NCI-H774 (cell line): ENCODE measurements around the gene CSNK1A1.
"Not testable (repeated sequence)": the region's sequence is repeated elsewhere in the genome, so short reads cannot be mapped to it uniquely, and the experiment has no call there.

Experiments
- DNase-seq: peaks from one replicate; lab custom pipeline; 2025; lab: John Stamatoyannopoulos, UW

CSNK1A1 gene

DNA sequence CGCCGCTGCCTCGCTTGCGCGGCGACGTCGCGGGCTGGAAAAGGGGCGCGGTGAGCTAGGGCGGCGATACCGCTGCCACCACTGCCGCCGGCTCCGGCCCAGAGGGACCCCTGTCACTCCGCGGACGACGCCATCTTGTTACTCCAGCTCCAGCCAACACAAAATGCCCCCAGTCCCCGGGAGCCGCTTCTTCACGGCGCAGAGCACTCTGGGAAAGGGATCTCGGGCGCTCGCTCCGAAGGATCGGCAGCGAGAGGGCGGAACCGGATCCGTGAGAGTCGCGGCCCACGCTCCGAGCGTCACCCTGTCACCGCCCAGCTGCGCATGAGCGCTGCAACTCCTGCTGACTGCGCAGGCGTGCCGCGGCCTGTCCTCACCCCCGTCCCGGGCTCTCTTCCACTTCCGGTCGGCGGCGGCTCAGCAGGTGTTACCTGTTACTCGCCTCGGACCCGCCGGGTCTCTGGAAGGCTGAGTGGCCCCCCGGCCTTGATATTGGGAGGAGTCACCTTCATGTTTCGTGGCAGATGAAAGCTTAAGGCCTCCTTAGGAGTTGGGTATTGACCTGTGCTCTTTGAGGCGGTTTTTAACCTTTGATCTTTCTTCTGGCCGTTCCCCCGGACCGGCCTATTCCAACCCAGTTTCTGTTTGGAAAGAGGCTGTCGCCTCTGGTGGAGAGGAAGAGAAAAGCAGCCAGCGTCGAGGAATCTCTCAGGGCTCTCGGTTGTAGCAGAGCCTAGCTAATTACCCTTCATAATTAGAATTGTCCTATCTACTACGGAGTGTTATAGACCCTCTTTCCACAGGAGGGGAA is at the start of gene CSNK1A1:
Gene CSNK1A1, minus strand, starts transcription at position 213 of the 811 bp plus-strand sequence. CDS start 475 bp downstream, outside the sequence.
- DNase-seq, result peak; percentile 98

DNA sequence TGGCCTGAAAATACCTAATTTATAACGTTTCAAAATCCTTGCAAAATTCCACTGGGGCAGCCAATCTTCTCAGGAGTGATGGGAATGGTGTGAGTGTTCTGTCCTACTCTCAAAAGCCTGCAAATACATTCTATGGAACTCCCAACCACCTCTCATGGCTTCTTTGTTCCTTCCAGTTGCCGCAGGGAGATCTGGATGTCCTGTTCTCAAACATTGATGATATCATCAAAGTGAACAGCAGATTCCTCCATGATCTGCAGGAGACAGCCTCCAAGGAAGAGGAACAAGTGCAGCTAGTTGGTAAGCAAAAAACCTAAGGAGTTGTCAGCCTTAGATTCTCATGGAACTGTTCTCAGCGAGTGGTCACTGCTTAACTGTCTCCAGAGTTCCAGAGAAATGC is 49.7 kb upstream of the CSNK1A1 start:
- no peak for DNase-seq

GRCh38 chr5:149599375-149599774 is 48.1 kb upstream of the CSNK1A1 start:
- DNase-seq, result no peak

DNA sequence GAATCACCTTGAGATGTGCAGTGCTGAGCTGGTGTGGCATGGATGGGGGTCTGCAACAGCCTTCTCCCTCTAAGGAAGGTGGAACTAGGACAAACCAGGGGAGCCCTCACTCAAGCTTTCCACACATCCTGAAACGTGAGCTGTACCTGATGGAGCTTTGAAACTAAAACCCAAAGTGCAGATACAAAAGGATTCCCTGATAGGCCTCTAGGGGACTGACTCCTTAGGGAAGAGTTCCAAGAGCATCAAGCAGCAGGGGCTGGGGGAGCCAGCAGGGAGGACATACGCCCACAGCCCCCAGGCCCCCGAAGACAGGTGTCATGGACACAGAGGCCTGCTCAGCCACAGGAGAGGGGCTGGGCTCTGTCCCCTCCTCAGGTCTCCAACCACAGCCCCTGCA is 47.7 kb upstream of the CSNK1A1 start:
- DNase-seq, result no peak

DNA sequence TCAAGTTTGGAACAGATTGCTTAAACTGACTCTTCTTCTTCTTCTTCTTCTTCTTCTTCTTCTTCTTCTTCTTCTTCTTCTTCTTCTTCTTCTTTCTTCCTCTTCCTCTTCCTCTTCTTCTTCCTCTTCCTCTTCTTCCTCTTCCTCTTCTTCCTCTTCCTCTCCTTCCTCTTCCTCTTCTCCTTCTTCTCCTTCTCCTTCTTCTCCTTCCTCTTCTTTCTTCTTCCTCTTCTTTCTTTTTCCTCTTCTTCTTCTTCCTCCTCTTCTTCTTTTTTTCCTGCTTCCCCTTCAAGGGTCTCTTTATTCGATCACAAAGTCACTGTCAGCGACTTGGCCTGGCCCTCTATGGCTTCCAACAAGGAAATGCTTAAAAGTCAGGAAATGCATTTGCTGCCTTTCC is 47.0 kb upstream of the CSNK1A1 start:
- DNase-seq, result not testable (repeated sequence)

GRCh38 chr5:149597618-149598017 is 46.4 kb upstream of the CSNK1A1 start:
- no peak for DNase-seq

DNA sequence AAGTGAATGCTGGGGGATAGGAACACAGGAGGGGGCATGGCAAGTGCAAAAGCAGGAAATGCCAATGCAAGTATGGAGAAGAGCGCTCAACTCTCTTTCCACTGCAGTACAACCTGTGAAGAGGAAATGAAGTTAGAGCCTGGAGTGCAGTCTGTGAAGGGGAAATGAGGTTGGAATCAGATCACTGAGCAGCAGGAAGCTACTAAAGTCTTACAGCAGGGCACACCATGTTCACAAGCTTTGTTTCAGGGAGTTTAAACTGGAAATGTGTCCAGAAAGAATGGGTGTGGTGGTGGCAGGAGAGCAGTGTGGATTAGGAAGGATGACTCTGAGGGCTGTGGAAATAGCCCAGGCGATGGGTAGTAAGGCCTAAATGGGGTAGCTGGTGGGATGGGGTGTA is 45.5 kb upstream of the CSNK1A1 start:
- DNase-seq, result no peak

GRCh38 chr5:149595105-149595504 is 43.9 kb upstream of the CSNK1A1 start:
- DNase-seq, result not testable (repeated sequence)

- DNase-seq, result no peak
Observed at GRCh38 chr5:149594206-149594895, 43.1 kb upstream of the CSNK1A1 start.

- DNase-seq, result no peak
Observed at GRCh38 chr5:149593370-149593769, 42.1 kb upstream of the CSNK1A1 start.

DNA sequence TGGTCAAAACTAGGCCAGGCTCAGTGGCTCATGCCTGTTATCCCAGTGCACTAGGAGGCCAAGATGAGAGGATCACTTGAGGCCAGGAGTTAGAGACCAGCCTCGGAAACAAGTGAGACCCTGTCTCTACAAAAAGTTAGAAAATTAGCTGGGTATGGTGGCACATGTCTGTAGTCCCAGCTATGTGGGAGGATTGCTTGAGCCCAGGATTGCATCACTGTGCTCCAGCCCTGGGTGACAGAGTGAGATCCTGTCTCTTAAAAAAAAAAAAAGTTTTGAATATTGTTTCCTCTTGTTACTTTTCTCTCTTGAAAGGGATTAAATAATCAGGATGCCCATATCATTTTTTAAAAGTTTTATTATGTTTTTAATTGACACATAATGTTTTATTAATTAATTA is 37.7 kb upstream of the CSNK1A1 start:
- no peak for DNase-seq

DNA sequence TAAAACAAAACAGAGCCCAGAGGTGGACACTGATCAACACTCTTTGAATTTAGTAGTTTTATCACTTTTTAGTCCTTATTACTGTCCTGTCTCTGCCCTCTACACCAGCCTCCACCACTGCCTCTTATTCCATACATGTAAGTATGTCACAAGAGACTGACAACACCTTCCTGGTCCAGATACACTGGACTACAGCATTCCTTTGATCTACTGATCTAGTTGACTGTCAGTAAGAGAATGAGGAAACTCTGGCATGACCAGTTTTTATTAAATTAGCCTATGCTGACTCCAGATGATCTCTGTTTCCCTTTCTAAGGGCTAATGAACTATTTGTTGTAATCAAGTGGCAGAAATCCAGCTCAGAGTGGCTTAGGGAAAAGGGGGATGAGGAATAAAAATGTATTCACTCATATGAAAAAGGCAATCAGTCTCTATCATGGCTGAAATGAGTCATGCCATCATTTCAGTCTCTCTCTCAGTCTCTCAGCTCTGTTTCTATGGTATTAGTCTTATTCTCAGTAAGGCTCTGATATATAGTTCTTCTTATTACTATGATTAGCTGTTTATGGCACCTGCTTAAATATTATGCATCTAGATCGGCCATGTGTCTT is 35.6 kb upstream of the CSNK1A1 start:
- no peak for DNase-seq

GRCh38 chr5:149585910-149586309 is 34.7 kb upstream of the CSNK1A1 start:
- DNase-seq, result no peak

GRCh38 chr5:149584121-149584520 is 32.9 kb upstream of the CSNK1A1 start:
- DNase-seq, result peak; percentile 54

- peak; percentile 41 for DNase-seq
Observed at GRCh38 chr5:149583394-149583793, 32.2 kb upstream of the CSNK1A1 start.

GRCh38 chr5:149581931-149582768 is 30.9 kb upstream of the CSNK1A1 start:
- DNase-seq, result peak; percentile 45

DNA sequence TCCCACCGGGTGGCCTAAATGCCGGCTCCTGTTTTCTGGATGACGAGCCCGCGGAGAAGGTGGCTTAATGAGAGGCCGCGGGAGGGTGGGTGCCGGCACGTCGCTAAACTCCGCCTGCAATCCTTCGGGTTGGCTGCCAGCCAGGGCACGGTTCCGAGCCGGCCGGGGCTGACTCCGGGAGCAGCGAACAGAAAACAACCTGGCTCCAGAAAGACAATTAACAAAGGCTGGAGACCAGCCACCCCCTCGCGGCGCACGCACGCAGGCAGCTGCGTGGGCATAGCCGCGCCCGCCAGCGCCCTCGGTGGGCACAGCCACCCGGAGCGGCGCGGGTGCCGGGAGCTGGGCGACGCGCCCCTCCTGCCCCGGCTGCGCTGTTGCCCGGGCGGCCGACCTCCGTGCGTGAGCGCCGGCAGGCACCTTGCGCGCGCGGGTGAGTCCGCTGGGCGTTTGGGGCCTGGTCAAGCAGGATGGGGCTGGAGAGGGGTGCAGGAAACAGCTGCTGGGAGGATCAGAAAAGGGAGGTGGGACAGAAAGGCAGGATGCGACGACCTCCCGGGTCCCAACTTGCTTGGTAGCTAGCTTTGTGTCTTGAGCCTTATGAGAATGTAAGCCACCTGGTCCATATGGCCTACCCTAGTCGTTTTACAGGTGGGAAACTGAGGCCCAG is 30.1 kb upstream of the CSNK1A1 start, which contains the start of gene ARHGEF37:
Gene ARHGEF37, plus strand, starts transcription at position 307 of the 670 bp plus-strand sequence. CDS start 16,272 bp downstream, outside the sequence.
- peak; percentile 78 for DNase-seq

DNA sequence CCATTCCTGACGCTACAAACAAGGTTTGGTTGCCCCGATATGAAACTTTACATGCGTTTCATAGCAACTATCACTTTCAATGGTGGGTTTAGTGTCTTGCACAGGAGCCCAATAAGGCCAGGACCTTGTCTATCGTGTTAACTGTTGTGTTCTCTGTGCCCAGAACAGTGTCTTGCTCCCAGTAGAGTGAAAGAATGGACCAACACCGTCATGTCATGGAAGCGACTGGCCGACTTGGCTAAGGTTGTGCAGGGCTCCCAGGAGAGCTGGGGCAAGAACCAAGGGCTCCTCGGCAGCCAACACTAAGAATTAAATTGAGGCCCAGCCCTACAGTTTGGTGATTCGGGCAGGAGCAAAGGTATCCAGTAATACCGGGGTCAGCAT is 29.6 kb upstream of the CSNK1A1 start:
- DNase-seq, result no peak

GRCh38 chr5:149578896-149579295 is 27.7 kb upstream of the CSNK1A1 start:
- peak; percentile 49 for DNase-seq

DNA sequence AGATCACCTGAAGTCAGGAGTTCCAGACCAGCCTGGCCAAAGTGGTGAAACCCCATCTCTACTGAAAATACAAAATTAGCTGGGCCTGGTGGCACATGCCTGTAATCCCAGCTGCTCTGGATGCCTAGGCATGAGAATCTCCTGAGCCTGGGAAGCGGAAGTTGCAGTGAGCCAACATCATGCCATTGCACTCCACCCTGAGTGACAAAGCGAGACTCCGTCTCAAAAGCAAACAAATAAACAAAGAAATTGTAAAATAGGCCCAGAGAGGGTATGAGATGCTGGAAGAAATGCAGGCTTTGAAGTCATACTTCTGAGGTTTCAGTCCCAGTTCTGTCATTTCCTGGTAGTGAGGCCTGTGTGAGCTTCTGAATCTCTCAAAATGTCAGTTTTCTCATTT is 24.8 kb upstream of the CSNK1A1 start:
- no peak for DNase-seq

DNA sequence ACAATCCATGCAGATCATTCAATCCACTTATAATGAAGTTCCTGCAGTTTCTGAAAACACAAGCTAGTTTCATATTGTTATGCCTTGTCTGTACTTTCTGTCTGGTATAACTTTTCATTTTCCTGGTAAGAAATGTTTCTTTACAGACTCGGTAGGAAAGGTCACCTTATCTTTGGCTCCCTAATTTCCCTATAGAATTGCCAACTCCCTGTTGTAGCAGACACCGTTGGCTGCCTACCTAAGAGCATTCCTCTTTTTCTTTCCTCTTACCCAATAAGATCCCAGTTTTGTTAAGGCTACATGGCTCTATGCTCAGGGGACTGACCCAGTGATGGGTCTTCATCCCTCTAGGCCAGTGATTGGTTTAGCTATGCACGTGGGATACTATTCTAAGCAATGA is 23.9 kb upstream of the CSNK1A1 start:
- DNase-seq, result no peak
